Psoas muscle (tissue), 8 donors: ENCODE data around the gene RAB3A. TPM values are rescaled to one million over a fixed set of nuclear protein-coding genes. Genes with fewer than 3 reads are reported as not detected.

ENCODE experiments used
- ATAC-seq, 4 donors: fragments of 200-7000 bp; cut with Tn5 transposase; one replicate each; pipeline ENCODE4 v1.9.1; 2020; ENCODE audit warnings: moderate library complexity in 3 of 4, mild to moderate bottlenecking in 2 of 4
- DNase-seq, 2 donors: peaks; one replicate each; pipeline ENCODE4 v3.0.0-alpha.2; 2020
- H3K27ac ChIP-seq: fragments of 200-600 bp; one replicate; pipeline ENCODE4 v1.8.0; 2022
- H3K27me3 ChIP-seq, 3 donors: fragments of 200-600 bp in 1 of 3; one replicate each; pipeline versions ENCODE4 v1.6.1 to v1.8.0; 2013 to 2022; ENCODE audit warnings: low read length in 2 of 3, mild to moderate bottlenecking in 2 of 3, moderate library complexity in 1 of 3; ENCODE audit not compliant: insufficient read depth in 3 of 3
- H3K36me3 ChIP-seq, 2 donors: fragments of 200-600 bp in 1 of 2; one replicate each; pipeline versions ENCODE4 v1.6.1 to v1.8.0; 2013 to 2022; ENCODE audit warnings: low read depth in 1 of 2, mild to moderate bottlenecking in 1 of 2, moderate library complexity in 1 of 2; ENCODE audit not compliant: insufficient read depth in 1 of 2
- H3K4me1 ChIP-seq: fragments of 200-600 bp; one replicate; pipeline ENCODE4 v1.8.0; 2022
- H3K4me3 ChIP-seq: fragments of 200-600 bp; one replicate; pipeline ENCODE4 v1.8.0; 2022; ENCODE audit warnings: mild to moderate bottlenecking
- H3K9me3 ChIP-seq: fragments of 200-600 bp; one replicate; pipeline ENCODE4 v1.8.0; 2022
- CTCF ChIP-seq: fragments of 200-600 bp; IDR thresholded peaks from one replicate; pipeline ENCODE4 v1.8.0; 2022; ENCODE audit warnings: antibody characterized with exemption
- WGBS, 3 donors: extraction: QIAGEN DNeasy Blood & Tissue Kit; methylation state at CpG; one replicate each; pipeline versions ENCODE4 v1.1.6 to v1.1.7; 2013; 5-methylcytosine and 5-hydroxymethylcytosine counted together
- intact Hi-C, 2 donors: fragments of 100-400 bp; cut with DNase I; formaldehyde crosslinking; loops; one replicate each; pipeline versions ENCODE4 v1.11.0 to v1.14.2; 2022
- polyA plus RNA-seq, 3 donors: library from polyadenylated mRNA; stranded (reverse); fragments of 200-250 nt; gene quantifications; one replicate each; pipeline ENCODE4 v1.2.3, GENCODE V29; 2013
- total RNA-seq, 4 donors: library from RNA; stranded (reverse); fragmentation: NEBNext Ultra II Directional in 2 of 4; extraction: Animal tissue kit (Norgen Biotek cat#: 25700) in 2 of 4; gene quantifications; one replicate each; pipeline versions ENCODE4 v1.2.1 to v1.2.4, GENCODE V29; 2021 to 2023
- donor health status: healthy with polysubstance abuse.
- donor health status: DM: no; HTN: no; CAD: no; lungs with moderate emphysema.
- donor health status: Bipolar disorder and iron deficiency.
- donor health status: healthy.
- donor health status: DM: yes; HTN: yes; CAD: no.
- donor health status: DM: no; HTN: no; CAD: no.
- donor health status: DM: no; HTN: no; CAD: no.
- donor health status: DM: yes; HTN: yes; CAD: no.

Gene RAB3A
- total and polyA plus RNA-seq, 7 donors = 0.44 to 3.6 (median 0.86) TPM

GRCh38 chr19:18202778-18203407 is 949 bp downstream of the RAB3A start:
- H3K36me3 ChIP-seq = peaks cover 0 to 22% of the 10 kb centered on the region in 2 donors
- DNase-seq (peak in 1 of 2 donors; percentile 65), ATAC-seq (no peak)
- intact Hi-C loops = no loop called here
- no peaks in the 10 kb centered on the region for H3K9me3 ChIP-seq
- peaks cover 17% of the 10 kb centered on the region for H3K4me1 ChIP-seq
- no peaks in the 10 kb centered on the region for H3K27me3 ChIP-seq
- 10 to 14% (median 13%) methylated on average over 32 of the region's 32 CpGs for WGBS, 3 donors
- peak overlapping the region; percentile 67 for H3K4me3 ChIP-seq
- TF ChIP-seq CTCF = peak; percentile 16
- no peak overlapping the region for H3K27ac ChIP-seq

GRCh38 chr19:18202397-18202777 is 1.5 kb downstream of the RAB3A start:
- 75 to 83% (median 79%) methylated on average over 24 of the region's 24 CpGs for WGBS, 3 donors
- intact Hi-C loops = no loop called here
- H3K4me3 ChIP-seq = peak overlapping the region; percentile 67
- no peaks in the 10 kb centered on the region for H3K9me3 ChIP-seq
- DNase-seq (peak in 1 of 2 donors; percentile 59), ATAC-seq (no peak)
- peaks cover 17% of the 10 kb centered on the region for H3K4me1 ChIP-seq
- TF ChIP-seq CTCF = no peak
- H3K27ac ChIP-seq = no peak overlapping the region
- peaks cover 0 to 24% of the 10 kb centered on the region in 2 donors for H3K36me3 ChIP-seq
- H3K27me3 ChIP-seq = no peaks in the 10 kb centered on the region

GRCh38 chr19:18198374-18198773 is 5.5 kb downstream of the RAB3A start:
- Histone ChIP-seq H3K36me3 (peaks cover 0 to 43% of the 10 kb centered on the region in 2 donors), H3K27me3 (no peaks in the 10 kb centered on the region), H3K9me3 (no peaks in the 10 kb centered on the region), H3K27ac (no peak overlapping the region), H3K4me3 (no peak overlapping the region), H3K4me1 (peaks cover 22% of the 10 kb centered on the region)
- intact Hi-C loops = no loop called here
- no peak for ATAC-seq
- WGBS, 3 donors = 90 to 93% (median 90%) methylated on average over 6 of the region's 6 CpGs
- TF ChIP-seq CTCF = no peak
- no peak for DNase-seq

- Histone ChIP-seq H3K36me3 (peaks cover 0 to 43% of the 10 kb centered on the region in 2 donors), H3K4me3 (no peak overlapping the region), H3K27me3 (no peaks in the 10 kb centered on the region), H3K9me3 (no peaks in the 10 kb centered on the region), H3K27ac (no peak overlapping the region), H3K4me1 (peaks cover 19% of the 10 kb centered on the region)
- intact Hi-C loops = no loop called here
- no peak for DNase-seq
- ATAC-seq = no peak
- TF ChIP-seq CTCF = no peak
- 30 to 36% (median 34%) methylated on average over 6 of the region's 6 CpGs for WGBS, 3 donors
Measured at GRCh38 chr19:18197941-18198340, 5.9 kb downstream of the RAB3A start.

GRCh38 chr19:18197306-18197705 is 6.5 kb downstream of the RAB3A start:
- ATAC-seq (no peak), DNase-seq (no peak)
- Histone ChIP-seq H3K36me3 (peaks cover 0 to 43% of the 10 kb centered on the region in 2 donors), H3K4me1 (peaks cover 13% of the 10 kb centered on the region), H3K27me3 (no peaks in the 10 kb centered on the region), H3K27ac (no peak overlapping the region), H3K9me3 (no peaks in the 10 kb centered on the region), H3K4me3 (no peak overlapping the region)
- TF ChIP-seq CTCF = no peak
- intact Hi-C loops = no loop called here
- 91 to 93% (median 92%) methylated on average over 18 of the region's 18 CpGs for WGBS, 3 donors
